HepG2 (cell line): ENCODE data around the gene SMTNL2. TPM values are rescaled to one million over a fixed set of nuclear protein-coding genes. Genes with fewer than 3 reads are reported as not detected.

Source experiments
- ATF7-NPFF ChIP-seq: sonication (generic); formaldehyde crosslinking; IDR thresholded peaks from 2 replicates; pipeline ENCODE4 v1.8.1; 2023; ENCODE audit warnings: mild to moderate bottlenecking, low read depth, missing genetic modification reagents, moderate library complexity
- BRCA1 ChIP-seq: sonication (generic); formaldehyde crosslinking; IDR thresholded peaks from 2 replicates; pipeline ENCODE4 v1.4.0; 2020; ENCODE audit warnings: missing genetic modification reagents
- MED8 ChIP-seq: sonication (generic); formaldehyde crosslinking; IDR thresholded peaks from 2 replicates; pipeline ENCODE4 v1.8.1; 2023; ENCODE audit warnings: mild to moderate bottlenecking, missing genetic modification reagents; ENCODE audit not compliant: insufficient replicate concordance
- MTA1 ChIP-seq: sonication (generic); formaldehyde crosslinking; IDR thresholded peaks from 2 replicates; pipeline ENCODE4 v1.4.0; 2020; ENCODE audit warnings: missing genetic modification reagents, mild to moderate bottlenecking, borderline replicate concordance
- NRL ChIP-seq: sonication (generic); formaldehyde crosslinking; IDR thresholded peaks from 2 replicates; pipeline ENCODE4 v1.5.0; 2020; ENCODE audit warnings: missing genetic modification reagents, mild to moderate bottlenecking, moderate library complexity, borderline replicate concordance
- ZSCAN20 ChIP-seq: sonication (generic); formaldehyde crosslinking; IDR thresholded peaks from 2 replicates; pipeline ENCODE4 v1.4.0; 2020; ENCODE audit warnings: missing genetic modification reagents, mild to moderate bottlenecking, borderline replicate concordance
- polyA plus RNA-seq, 8 experiments: library from polyadenylated mRNA; depleted of rRNA in 3 of 8; stranded (reverse) in 7 of 8; unstranded in 1 of 8; fragments of >200 nt; fragmentation: Illumina TruSeq in 4 of 8; extraction: Trizol in 4 of 8; gene quantifications; 2 replicates each; pipeline versions ENCODE4 v1.2.1 to v1.2.3, GENCODE V29; 2011 to 2016; ENCODE audit warnings: low read depth in 4 of 8, missing spikeins in 1 of 8, mixed read lengths in 1 of 8; ENCODE audit not compliant: insufficient read depth in 1 of 8
- total RNA-seq, 5 experiments: library from RNA; depleted of rRNA; stranded (reverse); fragments of >200 nt; fragmentation: Illumina TruSeq; extraction: Trizol; gene quantifications; 2 replicates each; pipeline ENCODE4 v1.2.3, GENCODE V29; 2016; ENCODE audit warnings: low read depth in 1 of 5
- TF ChIP-seq, protein P1 (sequence below): sonication (generic); formaldehyde crosslinking; IDR thresholded peaks from 2 replicates; pipeline ENCODE4 v1.4.0; 2020; ENCODE audit warnings: mild to moderate bottlenecking, missing genetic modification reagents, borderline replicate concordance
- TF ChIP-seq, protein P2 (sequence below): sonication (generic); formaldehyde crosslinking; IDR thresholded peaks from one replicate; pipeline ENCODE4 v1.5.1; 2020; ENCODE audit warnings: mild to moderate bottlenecking, missing genetic modification reagents; ENCODE audit errors: not compliant biosample characterization
- TF ChIP-seq, protein P3 (sequence below): sonication (generic); formaldehyde crosslinking; IDR thresholded peaks from 2 replicates; pipeline ENCODE4 v1.5.0; 2020; ENCODE audit warnings: missing genetic modification reagents, mild to moderate bottlenecking, borderline replicate concordance

The SMTNL2 gene
- total and polyA plus RNA-seq, 2 of the 13 experiments (the other 11 are each of a cell fraction or from before 2014, with no cell fraction given): 0.41 to 5.1 TPM

DNA sequence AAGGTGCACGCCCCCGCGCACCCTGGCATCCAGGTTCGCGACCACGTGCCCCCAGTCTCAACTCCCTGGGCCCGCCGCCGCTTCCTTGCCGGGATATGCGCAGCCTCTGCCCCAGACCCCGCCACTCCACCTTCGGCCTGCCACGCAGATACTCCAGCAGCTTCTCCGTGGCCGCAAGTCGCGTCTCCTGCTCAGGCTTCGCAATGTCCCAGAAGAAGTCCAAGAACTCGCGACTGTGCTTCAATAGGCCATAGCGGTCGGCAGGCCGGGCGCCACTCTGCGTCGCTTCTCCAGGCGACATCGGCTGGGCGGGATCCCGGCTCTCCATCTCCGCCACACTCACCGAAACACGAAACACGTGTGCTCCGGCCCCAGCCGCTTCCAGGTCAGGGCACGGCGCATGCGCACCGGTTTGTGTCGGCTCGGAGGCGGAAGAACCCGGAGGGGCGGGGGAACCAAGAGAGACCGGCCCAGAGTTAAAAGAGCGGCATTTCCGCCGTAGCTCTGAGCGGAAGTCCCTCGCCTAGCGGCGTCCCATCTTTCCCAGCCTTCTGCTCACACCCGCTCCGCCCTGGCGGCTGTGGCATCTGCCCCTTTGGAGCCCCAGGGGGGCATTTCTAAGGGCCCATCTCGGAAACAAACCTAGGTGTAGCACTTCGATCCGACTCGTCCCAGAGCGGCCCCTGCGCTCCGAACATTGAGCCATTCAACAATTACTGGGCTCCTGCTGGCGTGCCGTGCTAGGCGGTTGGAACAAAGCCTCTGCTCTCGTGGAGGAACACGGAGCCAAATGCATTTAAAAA is 29.1 kb upstream of the SMTNL2 start, which contains the start of gene MYBBP1A (continued):
- TF ChIP-seq, protein P1, sequence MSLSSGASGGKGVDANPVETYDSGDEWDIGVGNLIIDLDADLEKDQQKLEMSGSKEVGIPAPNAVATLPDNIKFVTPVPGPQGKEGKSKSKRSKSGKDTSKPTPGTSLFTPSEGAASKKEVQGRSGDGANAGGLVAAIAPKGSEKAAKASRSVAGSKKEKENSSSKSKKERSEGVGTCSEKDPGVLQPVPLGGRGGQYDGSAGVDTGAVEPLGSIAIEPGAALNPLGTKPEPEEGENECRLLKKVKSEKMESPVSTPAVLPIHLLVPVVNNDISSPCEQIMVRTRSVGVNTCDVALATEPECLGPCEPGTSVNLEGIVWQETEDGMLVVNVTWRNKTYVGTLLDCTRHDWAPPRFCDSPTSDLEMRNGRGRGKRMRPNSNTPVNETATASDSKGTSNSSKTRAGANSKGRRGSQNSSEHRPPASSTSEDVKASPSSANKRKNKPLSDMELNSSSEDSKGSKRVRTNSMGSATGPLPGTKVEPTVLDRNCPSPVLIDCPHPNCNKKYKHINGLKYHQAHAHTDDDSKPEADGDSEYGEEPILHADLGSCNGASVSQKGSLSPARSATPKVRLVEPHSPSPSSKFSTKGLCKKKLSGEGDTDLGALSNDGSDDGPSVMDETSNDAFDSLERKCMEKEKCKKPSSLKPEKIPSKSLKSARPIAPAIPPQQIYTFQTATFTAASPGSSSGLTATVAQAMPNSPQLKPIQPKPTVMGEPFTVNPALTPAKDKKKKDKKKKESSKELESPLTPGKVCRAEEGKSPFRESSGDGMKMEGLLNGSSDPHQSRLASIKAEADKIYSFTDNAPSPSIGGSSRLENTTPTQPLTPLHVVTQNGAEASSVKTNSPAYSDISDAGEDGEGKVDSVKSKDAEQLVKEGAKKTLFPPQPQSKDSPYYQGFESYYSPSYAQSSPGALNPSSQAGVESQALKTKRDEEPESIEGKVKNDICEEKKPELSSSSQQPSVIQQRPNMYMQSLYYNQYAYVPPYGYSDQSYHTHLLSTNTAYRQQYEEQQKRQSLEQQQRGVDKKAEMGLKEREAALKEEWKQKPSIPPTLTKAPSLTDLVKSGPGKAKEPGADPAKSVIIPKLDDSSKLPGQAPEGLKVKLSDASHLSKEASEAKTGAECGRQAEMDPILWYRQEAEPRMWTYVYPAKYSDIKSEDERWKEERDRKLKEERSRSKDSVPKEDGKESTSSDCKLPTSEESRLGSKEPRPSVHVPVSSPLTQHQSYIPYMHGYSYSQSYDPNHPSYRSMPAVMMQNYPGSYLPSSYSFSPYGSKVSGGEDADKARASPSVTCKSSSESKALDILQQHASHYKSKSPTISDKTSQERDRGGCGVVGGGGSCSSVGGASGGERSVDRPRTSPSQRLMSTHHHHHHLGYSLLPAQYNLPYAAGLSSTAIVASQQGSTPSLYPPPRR: 0 out of 2 replicates have a peak, but pooled peaks have one; percentile 49
- TF ChIP-seq MED8 (CRISPR knock-in tag): peak; percentile 86
- TF ChIP-seq BRCA1 (CRISPR knock-in tag): peak; percentile 79; the same call in 1 of the 2 replicates
- TF ChIP-seq, protein P2, sequence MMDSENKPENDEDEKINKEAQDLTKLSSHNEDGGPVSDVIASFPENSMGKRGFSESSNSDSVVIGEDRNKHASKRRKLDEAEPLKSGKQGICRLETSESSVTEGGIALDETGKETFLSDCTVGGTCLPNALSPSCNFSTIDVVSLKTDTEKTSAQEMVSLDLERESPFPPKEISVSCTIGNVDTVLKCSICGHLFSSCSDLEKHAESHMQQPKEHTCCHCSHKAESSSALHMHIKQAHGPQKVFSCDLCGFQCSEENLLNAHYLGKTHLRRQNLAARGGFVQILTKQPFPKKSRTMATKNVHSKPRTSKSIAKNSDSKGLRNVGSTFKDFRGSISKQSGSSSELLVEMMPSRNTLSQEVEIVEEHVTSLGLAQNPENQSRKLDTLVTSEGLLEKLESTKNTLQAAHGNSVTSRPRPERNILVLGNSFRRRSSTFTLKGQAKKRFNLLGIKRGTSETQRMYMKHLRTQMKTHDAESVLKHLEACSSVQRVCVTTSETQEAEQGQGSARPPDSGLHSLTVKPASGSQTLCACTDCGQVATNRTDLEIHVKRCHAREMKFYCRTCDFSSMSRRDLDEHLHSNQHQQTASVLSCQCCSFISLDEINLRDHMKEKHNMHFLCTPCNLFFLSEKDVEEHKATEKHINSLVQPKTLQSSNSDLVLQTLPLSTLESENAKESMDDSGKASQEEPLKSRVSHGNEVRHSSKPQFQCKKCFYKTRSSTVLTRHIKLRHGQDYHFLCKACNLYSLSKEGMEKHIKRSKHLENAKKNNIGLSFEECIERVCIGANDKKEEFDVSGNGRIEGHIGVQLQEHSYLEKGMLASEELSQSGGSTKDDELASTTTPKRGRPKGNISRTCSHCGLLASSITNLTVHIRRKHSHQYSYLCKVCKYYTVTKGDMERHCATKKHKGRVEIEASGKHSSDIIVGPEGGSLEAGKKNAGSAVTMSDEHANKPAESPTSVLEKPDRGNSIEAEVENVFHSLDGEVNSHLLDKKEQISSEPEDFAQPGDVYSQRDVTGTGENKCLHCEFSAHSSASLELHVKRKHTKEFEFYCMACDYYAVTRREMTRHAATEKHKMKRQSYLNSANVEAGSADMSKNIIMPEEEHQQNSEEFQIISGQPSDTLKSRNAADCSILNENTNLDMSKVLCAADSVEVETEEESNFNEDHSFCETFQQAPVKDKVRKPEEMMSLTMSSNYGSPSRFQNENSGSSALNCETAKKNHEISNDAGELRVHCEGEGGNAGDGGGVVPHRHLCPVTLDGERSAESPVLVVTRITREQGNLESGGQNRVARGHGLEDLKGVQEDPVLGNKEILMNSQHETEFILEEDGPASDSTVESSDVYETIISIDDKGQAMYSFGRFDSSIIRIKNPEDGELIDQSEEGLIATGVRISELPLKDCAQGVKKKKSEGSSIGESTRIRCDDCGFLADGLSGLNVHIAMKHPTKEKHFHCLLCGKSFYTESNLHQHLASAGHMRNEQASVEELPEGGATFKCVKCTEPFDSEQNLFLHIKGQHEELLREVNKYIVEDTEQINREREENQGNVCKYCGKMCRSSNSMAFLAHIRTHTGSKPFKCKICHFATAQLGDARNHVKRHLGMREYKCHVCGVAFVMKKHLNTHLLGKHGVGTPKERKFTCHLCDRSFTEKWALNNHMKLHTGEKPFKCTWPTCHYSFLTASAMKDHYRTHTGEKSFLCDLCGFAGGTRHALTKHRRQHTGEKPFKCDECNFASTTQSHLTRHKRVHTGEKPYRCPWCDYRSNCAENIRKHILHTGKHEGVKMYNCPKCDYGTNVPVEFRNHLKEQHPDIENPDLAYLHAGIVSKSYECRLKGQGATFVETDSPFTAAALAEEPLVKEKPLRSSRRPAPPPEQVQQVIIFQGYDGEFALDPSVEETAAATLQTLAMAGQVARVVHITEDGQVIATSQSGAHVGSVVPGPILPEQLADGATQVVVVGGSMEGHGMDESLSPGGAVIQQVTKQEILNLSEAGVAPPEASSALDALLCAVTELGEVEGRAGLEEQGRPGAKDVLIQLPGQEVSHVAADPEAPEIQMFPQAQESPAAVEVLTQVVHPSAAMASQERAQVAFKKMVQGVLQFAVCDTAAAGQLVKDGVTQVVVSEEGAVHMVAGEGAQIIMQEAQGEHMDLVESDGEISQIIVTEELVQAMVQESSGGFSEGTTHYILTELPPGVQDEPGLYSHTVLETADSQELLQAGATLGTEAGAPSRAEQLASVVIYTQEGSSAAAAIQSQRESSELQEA (CRISPR knock-in tag): peak; percentile 77
- TF ChIP-seq MTA1 (CRISPR knock-in tag): no peak
- TF ChIP-seq, protein P3, sequence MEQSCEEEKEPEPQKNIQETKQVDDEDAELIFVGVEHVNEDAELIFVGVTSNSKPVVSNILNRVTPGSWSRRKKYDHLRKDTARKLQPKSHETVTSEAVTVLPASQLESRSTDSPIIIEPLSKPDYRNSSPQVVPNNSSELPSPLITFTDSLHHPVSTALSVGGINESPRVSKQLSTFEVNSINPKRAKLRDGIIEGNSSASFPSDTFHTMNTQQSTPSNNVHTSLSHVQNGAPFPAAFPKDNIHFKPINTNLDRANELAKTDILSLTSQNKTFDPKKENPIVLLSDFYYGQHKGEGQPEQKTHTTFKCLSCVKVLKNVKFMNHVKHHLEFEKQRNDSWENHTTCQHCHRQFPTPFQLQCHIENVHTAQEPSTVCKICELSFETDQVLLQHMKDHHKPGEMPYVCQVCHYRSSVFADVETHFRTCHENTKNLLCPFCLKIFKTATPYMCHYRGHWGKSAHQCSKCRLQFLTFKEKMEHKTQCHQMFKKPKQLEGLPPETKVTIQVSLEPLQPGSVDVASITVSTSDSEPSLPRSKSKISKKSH (CRISPR knock-in tag): no peak; the same call in none of the 2 replicates
- TF ChIP-seq NRL (CRISPR knock-in tag): peak; percentile 86; the same call in 1 of the 2 replicates
- peak; percentile 53; the same call in 1 of the 2 replicates for TF ChIP-seq ZSCAN20 (CRISPR knock-in tag)
- peak; percentile 76; the same call in 1 of the 2 replicates for TF ChIP-seq ATF7-NPFF (CRISPR knock-in tag)
